AG09319 (cell line): Measurements from ENCODE around the gene MADCAM1.
A peak's percentile ranks its signal among the peaks of the same experiment; 100 is the strongest.

Experiments used
- DNase-seq: peaks from one replicate; pipeline ENCODE4 v3.0.0-alpha.2; 2010; ENCODE audit warnings: low read depth; ENCODE audit errors: extremely low read depth
- CTCF ChIP-seq: IDR thresholded peaks from 2 replicates; pipeline ENCODE4 v1.5.1; 2011; ENCODE audit warnings: low read depth, mild to moderate bottlenecking, inconsistent platforms, low read length, moderate library complexity

The MADCAM1 gene

DNA sequence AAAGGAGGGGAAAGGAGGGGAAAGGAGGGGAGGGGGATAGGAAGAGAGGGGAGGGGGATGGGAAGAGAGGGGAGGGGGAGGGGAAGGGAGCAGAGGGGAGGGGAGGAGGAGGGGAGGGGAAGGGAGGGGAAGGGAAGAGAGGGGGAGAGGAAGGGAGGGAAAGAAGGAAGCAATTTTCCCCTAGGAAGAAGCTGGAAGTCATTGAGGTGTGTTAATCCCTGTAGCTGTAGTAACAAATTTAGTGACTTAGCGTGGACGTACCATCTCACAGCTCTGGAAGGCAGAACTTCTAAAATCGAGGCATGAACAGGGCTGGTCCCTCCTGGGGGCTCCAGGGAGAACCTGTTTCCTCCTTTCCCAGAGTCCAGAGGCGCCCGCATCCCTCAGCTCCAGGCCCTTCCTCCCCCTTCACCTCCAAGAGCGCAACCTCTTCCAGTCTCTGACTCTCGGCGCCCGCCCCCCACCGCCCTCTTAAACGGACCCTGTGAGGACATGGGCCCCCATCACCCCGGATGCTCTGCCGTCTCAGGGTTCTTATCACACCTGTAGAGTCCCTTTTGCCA lies 29.7 kb downstream of the MADCAM1 start:
- no peak for DNase-seq
- no peak for TF ChIP-seq CTCF

DNA sequence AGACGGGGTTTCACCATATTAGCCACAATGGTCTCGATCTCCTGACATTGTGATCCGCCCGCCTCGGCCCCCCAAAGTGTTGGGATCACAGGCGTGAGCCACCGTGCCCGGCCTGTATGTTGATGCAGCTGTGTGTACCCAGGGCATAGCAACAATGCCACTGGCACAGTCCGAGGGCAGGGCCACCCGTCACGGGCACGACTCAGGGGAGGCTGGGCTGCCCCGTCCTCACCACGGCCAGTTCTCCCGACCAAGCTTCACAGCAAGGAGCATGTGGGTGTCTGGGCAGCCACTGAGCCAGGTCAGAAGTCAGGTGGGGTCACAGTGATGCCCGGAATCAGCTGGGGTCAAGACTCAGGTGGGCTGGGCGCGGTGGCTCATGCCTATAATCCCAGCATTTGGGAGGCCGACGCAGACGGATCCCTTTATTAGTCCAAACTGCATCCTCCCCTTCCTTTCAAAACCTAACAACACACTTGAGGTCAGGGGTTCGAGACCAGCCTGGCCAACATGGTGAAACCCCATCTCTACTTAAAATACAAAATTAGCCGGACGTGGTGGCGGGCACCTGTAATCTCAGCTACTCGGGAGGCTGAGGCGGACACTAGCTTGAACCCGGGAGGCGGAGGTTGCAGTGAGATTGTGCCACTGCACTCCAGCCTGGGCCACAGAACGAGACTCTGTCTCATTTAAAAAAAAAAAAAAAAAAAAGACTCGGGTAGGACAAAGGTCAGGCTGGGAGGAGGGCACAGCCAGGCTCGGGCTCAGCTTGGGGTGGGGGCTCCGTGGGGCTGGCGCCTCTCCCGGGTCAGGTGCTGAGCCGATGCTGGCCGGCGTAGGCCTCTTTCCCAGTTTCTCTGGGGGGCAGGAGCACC lies 34.1 kb downstream of the MADCAM1 start:
- no peak for TF ChIP-seq CTCF
- no peak for DNase-seq

GRCh38 chr19:531009-531752 lies 34.9 kb downstream of the MADCAM1 start:
- DNase-seq: peak; percentile 49
- peak; percentile 18 for TF ChIP-seq CTCF

DNA sequence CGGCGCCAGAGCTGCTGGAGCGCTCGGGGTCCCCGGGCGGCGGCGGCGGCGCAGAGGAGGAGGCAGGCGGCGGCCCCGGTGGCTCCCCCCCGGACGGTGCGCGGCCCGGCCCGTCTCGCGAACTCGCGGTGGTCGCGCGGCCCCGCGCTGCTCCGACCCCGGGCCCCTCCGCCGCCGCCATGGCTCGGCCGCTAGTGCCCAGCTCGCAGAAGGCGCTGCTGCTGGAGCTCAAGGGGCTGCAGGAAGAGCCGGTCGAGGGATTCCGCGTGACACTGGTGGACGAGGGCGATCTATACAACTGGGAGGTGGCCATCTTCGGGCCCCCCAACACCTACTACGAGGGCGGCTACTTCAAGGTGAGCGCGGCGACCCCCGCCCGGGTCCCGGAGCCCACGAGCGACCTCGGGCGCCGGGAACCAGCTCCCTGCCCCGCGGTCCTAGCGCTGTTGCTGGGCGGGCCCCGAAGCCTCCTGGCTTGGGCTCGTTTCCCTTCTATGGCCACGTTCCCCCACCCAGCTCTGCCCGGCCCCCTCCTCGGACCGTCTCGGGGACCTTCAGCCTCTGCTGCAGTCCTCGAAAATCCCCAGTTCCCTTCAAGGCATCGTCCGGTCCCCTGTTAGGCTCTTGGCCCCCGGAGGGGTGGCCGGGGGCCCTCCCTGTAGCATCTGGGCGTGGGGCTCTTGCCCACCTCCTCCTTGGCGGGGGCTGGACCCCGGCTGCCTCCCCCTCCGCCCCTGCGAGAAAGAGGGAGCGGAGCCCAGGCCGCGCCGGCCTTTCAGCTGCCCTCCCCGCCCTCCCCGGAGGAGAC lies 35.7 kb downstream of the MADCAM1 start, which contains the start of gene CDC34:
Gene CDC34, plus strand, starts transcription at position 8 of the 808 bp plus-strand sequence. Its CDS starts 172 bp downstream, at position 180.
- no peak for TF ChIP-seq CTCF
- no peak for DNase-seq

GRCh38 chr19:532561-533363 lies 36.5 kb downstream of the MADCAM1 start:
- TF ChIP-seq CTCF: peak; percentile 55
- no peak for DNase-seq

DNA sequence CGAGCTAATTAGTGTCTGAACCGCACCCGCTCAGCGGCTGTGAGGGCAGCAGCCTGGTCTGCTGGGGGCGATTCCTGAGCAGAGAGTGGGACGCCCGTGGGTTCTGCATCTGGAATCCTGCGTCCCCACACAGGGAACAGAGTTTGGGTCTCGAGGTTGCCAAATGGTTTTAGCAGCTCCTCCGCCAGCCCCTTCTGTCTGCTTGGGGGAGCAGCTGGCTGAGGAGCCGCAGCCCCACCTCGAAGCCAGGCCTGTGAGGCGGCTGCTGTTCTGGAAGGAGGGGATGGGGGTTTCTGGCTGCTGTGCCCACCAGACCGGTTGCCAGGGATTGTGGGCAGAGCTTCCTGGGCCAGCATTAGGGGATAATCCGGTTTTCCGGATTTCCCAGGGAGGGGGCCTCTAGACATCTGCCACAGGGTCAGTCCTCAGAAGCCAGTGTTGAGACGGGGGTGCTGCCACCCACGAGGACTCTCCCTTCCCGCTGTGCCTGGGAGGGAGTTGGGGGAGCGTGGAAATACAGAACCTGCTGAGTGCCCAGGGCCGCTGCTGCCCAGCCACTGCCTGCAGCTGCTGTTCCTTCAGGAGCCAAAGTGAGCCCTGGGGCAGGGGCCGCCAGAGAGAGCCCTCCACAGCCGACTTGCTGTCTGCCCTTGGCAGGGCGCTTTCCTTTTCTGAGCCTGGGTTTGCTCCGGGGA lies 37.2 kb downstream of the MADCAM1 start:
- no peak for DNase-seq
- no peak for TF ChIP-seq CTCF
